NCI-H1930 (cell line): Measurements from ENCODE around the gene MDM2.

Experiments
- DNase-seq, 2 experiments: peaks; one replicate each; lab custom pipeline; 2025; lab: John Stamatoyannopoulos, UW

MDM2 gene

DNA sequence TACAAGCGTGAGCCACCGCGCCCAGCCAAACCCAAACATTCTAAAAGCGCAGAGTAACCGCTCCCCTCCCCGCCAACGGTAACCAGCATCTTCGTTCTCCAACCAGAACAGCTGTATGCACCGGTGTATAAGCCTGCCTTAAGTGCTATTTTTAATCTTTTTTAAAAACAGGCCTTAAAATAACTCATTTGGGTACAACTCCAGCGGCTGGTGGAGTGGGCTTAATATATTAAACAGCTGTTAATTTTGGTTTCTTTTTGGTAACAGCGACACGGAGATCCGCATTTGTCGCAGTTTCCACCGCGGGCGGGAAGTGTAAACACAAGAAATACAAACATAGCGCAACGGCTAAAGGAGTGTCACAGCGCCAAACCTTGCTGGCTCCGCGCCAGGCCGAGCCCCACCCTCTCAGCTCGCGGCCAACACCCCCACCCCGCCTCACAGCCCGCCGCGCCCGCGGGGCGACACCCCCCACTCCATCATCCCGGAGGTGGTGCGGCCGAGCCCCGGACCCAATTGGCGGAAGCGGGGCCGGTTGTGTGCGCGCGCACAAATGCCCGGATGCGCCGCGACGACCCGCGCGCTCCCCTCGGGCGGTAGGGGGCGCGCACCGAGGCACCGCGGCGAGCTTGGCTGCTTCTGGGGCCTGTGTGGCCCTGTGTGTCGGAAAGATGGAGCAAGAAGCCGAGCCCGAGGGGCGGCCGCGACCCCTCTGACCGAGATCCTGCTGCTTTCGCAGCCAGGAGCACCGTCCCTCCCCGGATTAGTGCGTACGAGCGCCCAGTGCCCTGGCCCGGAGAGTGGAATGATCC is at the start of gene MDM2:
Gene MDM2, plus strand, starts transcription at position 602 of the 812 bp plus-strand sequence. CDS start 301 bp downstream, outside the sequence.
- peak; percentile 91 to 95 for DNase-seq

DNA sequence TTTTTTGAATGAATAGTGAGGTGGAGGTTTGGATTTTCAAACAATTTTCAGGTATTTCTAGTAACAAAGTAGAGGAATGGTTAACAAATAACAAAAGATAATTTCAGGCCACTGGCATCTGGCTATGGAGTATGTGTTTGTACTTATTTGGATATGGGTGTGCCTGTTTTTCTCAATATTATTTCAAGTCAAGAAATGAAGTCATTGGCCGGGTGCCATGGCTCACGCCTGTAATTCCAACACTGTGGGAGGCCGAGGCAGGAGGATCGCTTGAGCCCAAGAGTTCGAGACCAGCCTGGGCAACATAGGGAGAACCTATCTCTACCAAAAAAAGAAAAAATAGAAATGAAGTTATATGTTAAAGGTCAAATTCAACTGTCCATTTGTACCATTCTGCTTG is 48.1 kb upstream of the MDM2 start:
- DNase-seq: no peak

DNA sequence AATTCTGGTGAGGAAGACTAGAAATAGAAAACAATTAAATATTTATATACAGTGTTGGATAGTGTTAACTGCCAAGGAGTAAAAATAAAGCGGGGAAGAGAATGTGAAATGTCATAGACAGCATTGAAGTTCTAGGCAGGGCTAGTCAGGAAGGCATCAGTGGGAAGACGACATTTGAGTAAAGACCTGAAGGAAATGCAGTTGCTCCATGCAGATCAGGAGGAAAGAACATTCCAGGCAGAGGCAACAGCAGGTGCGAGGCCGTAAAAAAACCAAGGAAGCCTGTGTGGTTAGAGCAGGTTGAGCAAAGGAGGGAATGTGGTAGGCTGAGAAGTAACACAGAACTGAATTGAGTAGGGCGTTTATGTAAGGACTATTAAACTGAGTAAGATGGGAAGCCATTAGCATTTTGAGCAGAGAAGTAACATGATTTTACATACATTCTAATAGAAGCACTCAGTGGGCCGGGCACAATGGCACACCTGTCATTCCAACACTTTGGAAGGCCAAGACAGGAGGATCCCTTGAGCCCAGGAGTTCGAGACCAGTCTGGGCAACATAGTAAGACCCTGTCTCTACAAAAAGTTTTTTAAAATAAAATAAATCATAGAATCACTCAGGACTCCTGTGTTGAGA is 47.1 kb upstream of the MDM2 start:
- DNase-seq: no peak

GRCh38 chr12:68761442-68761812 is 46.5 kb upstream of the MDM2 start:
- DNase-seq: no peak

- DNase-seq: no peak
Observed at GRCh38 chr12:68761901-68762630, 45.9 kb upstream of the MDM2 start.

DNA sequence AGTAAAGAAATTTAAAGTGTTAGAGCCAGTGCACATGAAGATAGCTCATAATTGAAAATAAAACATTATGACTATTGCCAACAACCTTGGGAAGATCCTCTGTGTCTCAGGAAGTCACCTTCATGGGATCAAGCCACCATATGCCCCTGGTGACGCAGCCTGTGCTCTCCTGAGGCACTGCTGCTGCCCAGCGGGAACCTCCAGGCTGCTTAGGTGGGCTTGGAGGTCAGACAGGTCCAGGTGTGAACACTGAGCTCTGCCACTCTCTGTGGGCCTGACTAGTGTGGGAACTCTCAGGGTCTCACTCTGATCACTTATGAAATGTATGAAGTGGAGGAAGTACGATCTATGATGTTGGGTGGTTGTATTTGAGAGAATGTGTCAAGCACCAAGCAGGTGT is 45.3 kb upstream of the MDM2 start:
- no peak for DNase-seq

DNA sequence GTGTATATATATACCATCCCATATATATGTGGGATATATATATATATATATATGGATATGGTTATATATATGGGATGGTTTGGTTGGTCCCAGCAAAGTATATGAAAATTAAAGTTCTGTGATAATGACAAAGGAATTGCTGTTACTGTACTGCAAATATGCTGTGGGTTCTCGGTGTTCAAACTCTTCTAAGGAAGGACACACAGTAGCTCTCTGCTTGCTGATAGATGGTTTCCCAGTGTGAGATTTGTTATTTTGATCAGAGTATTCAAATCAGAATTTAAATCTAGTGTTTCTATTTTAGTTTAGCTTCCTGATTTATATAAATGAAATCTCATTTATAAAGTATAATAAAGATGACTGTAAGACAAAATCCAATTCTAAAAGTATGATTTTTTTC is 42.3 kb upstream of the MDM2 start:
- no peak for DNase-seq

DNA sequence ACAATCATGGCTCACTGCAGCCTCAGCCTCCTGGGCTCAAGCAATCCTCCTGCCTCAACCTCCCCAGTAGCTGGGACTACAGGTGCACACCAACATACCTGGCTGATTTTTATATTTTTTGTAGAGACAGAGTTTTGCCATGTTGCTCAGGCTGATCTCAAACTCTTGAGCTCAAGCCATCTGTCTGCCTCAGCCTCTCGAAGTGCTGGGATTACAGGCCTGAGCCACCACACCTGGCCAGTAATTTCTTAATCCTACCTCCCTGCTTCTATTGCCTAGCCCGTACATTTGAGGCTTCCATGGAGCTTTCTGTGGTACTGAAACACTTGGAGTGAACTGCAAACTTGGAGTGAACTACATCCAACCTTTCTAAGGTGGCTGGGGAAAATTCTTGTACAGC is 41.3 kb upstream of the MDM2 start:
- DNase-seq: no peak

DNA sequence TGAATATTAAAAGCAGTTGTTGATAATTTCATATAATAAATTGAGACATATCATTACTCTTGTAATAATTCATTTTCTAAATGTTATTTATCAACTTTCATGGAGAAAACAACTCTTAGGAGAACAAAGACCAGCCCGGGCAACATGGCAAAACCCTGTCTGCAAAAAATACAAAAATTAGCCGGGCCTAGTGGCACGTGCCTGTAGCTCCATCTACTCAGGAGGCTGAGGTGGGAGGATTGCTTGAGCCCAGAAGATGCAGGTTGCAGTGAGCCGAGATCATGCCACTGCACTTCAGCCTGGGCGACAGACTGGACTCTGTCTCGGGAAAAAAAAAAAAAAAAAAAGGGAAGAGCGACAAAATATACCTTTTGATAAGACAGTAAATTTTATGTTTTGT is 40.8 kb upstream of the MDM2 start:
- DNase-seq: no peak

DNA sequence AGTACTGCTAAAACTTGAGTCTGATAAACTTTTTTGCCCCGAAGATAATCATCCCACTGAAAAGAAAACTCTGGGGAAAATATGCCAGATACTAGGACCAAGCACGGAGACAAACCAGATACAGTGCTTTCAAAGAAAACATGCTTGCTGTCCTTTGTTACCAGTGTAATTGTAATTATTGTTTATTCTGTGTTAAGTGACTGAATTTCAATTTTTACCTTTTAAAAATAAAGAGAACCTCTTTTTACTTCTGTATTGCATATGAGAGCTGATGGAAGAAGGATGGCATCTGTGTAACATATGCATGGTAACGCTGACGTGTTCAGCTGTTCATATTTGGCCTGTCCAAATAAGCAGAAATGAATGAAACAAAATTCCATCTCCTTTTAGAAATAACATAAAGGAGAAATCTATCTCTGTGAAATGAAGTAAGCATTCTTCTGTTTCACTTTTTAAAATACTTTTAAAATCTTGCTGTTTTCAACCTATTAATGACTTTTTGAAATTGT is 39.5 kb upstream of the MDM2 start:
- DNase-seq: no peak

- no peak for DNase-seq
Observed at GRCh38 chr12:68769941-68770340, 38.0 kb upstream of the MDM2 start.

DNA sequence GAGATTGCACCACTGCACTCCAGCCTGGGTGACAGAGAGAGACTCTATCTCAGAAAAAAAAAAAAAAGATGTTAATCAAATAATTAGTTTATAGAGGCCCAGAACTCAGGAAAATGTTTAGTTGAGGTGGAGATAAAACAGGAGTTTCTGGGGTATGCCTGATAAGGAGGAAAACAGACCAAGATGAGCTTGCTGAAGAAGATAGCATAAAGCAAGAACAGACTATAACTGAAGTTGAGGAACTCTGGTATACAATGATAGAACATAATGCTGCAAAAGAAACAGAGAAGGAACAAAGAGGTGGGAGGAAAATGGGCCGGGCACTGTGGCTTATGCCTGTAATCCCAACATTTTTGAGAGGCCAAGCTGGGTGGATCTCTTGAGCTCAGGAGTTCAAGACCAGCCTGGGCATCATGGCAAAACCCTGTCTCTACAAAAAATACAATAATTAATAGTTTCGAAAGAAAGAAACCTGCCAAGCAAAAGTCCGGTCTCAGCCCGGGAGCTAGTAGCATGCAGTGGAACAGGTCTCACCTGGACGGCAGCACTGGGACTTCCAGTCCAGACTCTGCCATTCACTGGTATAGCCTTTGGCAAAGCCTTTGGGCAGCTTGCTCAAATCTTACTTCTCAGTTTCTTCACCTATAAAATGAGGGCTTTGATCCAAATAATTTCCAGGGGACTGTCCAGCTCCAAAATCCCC is 36.6 kb upstream of the MDM2 start:
- no peak for DNase-seq

GRCh38 chr12:68772714-68773113 is 35.3 kb upstream of the MDM2 start:
- DNase-seq: no peak

DNA sequence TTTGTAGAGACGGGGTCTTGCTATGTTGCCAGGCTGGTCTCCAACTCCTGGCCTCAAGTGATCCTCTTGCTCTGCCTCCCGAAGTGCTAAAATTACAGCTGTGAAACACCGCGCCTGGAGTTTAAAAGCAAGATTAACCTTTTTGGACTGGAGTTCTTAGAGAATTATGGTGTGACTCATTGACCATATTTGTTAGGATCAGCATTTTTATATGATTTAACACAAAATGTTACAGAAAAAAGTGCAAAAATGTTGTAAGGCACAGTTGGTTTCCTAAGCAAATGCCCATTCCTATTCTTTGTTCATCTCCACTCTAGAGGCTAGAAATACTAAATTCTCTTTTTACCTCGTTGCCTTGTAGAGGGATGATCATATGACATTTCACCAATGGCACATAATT is 34.4 kb upstream of the MDM2 start:
- no peak for DNase-seq

GRCh38 chr12:68775121-68775630 is 32.8 kb upstream of the MDM2 start:
- DNase-seq: no peak

DNA sequence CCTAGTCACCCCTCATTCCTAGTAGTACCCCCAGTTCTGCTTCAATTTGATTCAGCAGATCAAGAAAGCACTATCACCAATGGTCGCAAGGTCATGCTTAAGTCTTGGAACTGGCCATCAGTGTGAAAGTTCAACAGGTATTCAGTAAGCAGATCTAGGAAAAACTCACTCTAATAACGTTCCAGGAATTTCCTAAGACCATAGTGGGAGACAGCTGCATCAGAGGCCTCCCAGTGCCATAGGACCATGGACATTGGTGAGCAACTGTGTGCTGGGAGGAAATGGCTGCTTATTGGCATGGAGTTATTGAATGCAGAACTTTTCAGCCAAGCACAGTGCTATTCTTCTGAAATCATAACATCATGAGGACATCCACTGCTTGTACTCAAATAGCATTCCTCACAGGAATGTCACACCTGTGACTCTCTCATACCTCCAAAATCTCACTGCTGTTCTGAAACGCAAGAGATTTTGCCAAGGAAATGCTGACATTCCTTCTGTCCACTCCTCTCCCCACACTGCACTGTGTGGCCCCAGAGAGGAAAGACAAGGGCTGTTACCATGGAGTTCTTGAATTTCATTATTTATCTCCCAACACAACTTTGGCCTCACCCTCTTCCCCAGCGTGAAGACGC is 30.9 kb upstream of the MDM2 start:
- DNase-seq: no peak

DNA sequence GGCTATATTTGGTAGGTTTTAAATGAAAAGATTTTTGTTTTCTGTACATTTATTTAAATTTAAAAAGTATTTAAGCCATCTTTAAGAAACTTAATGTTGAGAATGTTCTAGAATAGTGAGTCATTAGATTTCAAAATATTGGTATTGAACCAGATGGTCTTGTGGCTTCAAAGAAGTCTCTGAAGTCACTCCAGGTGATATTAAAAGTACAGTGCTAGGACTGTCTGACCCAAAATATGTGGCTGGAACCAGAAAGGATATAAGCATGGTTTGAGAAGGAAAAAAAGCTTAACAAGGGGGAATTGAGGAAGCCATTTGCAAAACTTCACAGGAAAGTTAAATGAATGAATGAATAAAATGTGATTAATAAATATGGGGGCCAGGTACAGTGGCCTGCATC is 28.7 kb upstream of the MDM2 start:
- no peak for DNase-seq

GRCh38 chr12:68780731-68781130 is 27.2 kb upstream of the MDM2 start:
- DNase-seq: no peak

- no peak for DNase-seq
Observed at GRCh38 chr12:68781728-68782127, 26.2 kb upstream of the MDM2 start.

DNA sequence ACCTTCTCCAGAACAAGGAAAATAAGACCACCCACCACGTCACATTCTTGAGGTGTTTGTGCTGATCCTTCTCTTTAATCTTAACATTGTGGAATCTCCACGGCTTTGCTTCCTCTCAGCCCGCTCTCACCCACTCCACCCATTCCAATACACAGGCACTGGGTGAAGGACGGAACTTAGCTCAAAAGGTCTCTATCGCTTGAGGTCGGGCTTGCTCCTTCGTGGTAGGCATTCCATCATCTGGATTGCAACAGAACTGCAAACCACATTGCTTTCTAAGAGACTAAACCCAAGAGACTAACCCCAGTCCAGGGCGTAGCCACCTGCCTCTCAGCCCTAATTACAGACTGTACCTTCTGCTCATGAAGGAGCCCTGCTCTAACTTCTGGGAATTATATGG is 24.0 kb upstream of the MDM2 start:
- DNase-seq: no peak

DNA sequence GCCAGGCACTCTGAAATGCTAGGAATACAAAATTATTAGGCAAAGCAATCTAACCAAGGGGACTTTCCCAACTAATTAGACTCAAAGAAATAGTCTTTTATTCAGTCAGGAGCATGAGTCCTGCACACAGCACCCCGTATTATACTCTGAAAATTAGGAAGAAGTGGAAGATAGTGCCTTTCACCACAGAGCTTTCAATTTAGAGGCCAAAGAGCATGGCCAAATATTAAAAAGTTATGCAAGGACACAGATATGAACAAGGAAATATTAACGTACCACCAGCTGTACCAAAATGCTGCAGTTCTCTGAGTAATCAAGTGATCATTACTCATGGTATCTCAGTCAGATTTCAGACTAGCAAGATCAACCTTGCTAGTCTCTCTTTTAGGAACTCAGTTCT is 22.6 kb upstream of the MDM2 start:
- no peak for DNase-seq

DNA sequence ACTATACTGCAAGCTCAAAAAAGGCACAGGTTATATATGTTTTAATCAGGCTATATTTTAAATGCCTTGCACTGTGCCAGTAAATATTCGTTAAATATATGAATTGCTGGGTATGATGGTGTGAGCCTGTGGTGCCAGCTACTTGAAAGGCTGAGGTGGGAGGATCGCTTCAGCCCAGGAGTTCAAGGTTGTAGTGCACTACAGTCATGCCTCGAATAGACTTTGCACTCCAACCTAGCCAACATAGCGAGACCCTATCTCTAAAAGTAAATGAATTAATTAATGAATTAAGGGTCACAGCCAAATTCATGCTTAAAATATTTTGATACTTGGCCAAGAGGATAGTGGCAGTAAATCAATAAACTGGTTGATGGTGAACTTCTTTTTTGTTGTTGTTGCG is 22.2 kb upstream of the MDM2 start:
- no peak for DNase-seq
